HG03457 (cell line): Measurements from ENCODE around the gene ABHD2.
"Not testable (repeated sequence)": the region's sequence is repeated elsewhere in the genome, so short reads cannot be mapped to it uniquely, and the experiment has no call there.

ENCODE experiments used
- ATAC-seq: cut with Tn5 transposase; IDR thresholded peaks from one replicate; pipeline ENCODE4 v1.9.1; 2021; ENCODE audit warnings: moderate number of reproducible peaks; ENCODE audit not compliant: unreplicated experiment

The ABHD2 gene

DNA sequence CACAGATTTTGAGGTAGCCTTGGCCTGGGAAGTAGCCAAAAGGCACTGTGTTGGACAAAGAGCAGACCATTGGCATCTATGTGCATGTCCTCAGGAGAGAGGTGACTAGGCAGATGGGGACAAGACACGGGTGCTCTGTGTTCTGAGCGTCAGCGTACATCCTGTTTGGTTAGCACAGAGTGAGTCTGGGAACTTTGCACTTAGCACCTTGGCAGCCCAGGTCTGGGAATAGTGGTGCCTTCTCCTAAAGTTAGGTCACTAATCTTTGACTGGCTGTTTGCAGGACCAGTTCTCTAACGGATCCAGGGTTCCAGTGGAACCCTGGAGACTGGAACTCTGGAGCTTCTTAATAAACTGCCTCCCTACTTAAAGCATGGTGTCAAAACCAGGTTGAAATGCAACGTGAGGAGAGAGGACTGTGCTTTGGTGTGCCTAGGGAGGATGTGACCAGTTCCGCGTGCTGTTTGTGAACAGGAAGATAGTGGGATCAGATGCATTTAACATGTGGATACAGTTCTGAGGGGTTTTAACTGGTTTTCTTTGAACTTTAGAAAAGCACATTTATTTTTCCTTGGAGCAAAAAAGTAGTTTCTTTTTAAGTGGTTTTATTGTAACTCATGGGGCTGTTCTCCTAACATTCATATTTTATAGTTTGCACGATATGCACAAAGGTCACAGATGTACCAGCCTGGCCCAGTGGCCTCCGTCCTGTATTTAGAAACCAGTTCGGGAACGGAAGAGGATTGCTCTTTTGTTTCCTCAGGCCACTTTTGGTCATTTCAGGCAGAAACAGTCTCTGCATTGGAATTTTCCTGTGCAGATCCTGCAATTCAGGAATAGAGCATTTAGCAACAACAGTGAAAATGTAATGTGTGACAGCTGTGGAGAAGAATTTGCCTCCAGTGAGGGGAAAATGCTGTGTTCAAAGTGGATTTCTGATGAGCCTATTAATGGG is 48.8 kb downstream of the ABHD2 start:
- ATAC-seq: no peak

GRCh38 chr15:89137926-89138325 is 49.7 kb downstream of the ABHD2 start:
- ATAC-seq: no peak

DNA sequence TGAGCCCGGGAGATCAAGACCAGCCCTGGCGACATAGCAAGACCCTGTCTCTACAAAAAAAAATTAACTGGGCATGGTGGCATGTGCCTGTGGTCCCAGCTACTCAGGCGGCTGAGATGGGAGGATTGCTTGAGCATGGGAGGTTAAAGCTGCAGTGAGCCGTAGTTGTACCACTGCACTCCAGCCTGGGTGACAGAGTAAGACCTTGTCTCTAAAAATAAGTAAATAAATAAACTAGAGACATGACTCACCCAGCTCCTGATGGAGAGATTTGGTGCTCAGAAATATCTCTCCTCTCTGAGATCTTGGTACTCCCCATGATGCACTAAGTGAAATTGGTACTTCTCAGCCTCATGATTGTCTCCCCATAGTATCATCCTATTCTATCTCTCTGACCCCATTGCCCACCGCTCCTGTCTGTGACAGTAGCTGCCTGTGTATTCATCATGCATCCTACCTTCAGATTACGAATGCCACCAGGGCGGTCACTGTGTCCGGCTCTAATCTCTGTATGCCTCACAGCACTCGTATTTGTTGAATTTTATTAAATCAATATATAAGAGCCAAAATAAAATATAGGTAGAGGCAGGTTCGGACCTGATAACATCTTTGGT is 50.9 kb downstream of the ABHD2 start:
- ATAC-seq: no peak

DNA sequence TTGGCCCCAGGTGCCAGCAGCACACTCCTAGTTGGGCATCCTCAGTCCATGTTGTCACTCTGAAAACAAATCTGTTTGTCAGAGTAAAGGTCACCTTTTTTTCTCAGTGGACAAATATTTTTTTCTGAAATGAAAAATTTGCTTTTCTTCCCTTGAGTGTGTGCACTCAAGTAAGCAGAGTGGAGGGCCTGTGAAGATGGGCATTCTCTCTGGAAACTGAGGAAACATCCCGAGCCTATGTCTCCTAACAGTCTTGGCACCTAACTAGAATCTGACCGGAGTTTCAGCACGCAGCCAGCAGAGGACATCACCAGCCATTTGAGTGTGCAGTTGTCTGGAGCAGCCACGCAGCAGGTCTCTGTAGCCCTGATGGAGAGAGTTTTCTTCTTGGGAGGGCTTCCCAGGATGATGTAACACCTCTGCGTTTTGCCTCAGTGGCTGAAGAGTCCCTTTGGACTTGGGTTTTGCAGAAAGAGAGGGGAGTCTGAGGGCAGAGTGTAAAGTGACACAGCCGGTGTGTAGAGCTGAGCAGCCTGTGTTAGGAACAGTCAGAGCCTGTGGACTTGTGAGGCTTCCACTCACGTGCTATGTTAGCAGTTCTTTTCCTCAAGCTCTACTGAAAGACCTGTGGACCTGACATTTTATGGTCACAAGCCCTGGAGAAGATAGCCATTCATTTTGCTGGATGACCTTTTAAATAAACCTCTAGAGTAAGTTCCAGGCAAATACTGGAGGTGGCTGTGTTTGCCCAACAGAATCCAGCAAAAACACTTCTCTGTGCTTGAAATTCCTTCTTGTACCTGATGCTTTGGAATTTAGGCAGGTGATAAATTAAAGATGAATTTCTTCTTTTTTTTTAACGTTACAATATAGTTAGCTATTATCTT is 51.6 kb downstream of the ABHD2 start:
- no peak for ATAC-seq

- no peak for ATAC-seq
These were observed 52.3 kb downstream of the ABHD2 start for GRCh38 chr15:89140595-89140994.

- ATAC-seq: not testable (repeated sequence)
These were observed 52.9 kb downstream of the ABHD2 start for GRCh38 chr15:89141159-89141558.

DNA sequence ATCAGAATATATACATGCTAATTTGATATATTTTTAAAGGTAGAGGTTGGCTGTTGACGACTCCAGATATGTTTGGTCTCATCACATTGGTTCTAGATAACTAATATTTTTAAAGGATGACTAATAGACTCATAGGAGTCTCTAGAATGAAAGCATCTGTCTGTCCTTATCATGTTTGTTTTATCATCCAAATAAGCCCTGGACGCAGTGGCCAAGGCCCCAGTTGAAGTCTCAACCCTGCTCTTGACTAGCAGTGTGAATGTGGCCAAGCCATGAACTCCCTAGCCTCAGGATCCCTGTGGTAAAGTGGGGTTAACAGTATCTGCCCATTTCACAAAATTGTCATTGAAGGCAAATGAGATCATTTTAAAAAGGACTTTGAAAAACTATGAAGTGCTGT is 53.6 kb downstream of the ABHD2 start:
- ATAC-seq: no peak

DNA sequence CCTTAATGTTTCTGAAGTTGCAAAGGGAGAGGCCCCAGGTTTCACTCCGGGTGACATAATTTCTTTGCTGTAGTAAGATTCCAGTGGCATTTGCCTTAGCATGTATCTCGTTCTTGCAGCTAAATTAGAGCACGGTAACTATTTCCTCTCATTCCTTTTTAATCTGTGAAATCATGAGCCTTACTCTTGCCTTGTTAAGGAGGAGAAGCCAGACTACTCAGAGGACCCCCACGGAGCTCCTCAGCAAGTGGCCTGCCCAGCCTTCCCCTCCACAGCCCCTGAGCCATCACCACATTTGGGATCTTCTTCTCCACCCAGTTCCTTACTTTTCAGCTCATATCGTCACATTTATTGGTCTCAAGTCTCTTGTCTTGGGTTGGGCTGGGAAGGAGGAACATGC is 54.2 kb downstream of the ABHD2 start:
- ATAC-seq: no peak

GRCh38 chr15:89143503-89144162 is 55.4 kb downstream of the ABHD2 start:
- no peak for ATAC-seq

DNA sequence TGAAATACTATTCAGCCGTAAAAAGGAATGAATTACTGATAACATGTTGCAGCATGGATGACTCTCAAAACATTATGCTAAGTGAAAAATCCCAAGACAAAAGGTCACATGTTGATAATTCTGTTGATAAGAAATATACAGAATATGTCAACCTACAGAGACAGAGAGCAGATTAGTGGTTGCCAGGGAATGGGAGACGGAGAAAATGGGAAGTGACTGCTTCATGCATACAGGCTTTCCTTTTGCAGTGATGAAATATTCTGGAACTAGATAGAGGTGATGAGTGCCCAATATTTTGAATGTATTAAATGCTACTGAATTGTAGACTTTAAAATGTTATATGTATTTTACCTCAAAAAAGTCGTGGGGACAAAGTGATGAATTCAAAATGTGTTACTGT is 56.2 kb downstream of the ABHD2 start:
- ATAC-seq: no peak

DNA sequence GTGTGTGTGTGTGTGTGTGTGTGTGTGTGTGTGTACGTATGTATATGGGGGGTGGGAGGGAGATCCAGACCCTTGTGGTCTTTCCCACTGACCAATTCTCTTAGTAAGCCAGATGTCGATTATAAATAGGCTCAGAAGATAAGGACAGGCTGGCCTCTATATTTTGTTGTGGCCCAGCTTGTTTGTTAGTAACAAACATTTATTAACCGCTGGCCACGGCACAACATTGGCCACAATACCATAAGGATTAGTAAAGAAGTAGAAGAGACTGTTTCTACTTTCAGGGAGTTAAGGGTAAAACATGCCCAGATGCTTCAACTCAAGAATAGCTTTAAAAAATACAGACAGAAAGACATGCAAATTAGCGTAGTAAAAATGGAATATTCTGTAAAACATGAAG is 58.1 kb downstream of the ABHD2 start:
- ATAC-seq: no peak

- no peak for ATAC-seq
These were observed 59.9 kb downstream of the ABHD2 start for GRCh38 chr15:89148126-89148525.

GRCh38 chr15:89149501-89150101 is 61.3 kb downstream of the ABHD2 start:
- ATAC-seq: no peak

- ATAC-seq: no peak
These were observed 62.0 kb downstream of the ABHD2 start for GRCh38 chr15:89150287-89150686.

- ATAC-seq: no peak
These were observed 62.8 kb downstream of the ABHD2 start for GRCh38 chr15:89150762-89151664.

DNA sequence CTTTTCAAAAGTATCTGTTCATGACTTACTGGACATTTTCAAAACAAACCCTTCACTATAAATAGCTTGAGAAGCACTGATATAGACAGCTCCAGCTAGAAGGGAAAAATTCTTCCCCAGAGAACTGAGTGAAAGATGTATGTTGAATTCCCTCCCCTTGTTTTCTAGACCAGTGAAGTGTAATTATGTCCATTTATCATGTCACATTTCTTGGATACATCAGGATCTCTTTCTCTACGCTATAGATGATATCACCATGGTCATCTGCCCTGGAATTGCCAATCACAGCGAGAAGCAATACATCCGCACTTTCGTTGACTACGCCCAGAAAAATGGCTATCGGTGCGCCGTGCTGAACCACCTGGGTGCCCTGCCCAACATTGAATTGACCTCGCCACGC is 66.9 kb downstream of the ABHD2 start:
- no peak for ATAC-seq

DNA sequence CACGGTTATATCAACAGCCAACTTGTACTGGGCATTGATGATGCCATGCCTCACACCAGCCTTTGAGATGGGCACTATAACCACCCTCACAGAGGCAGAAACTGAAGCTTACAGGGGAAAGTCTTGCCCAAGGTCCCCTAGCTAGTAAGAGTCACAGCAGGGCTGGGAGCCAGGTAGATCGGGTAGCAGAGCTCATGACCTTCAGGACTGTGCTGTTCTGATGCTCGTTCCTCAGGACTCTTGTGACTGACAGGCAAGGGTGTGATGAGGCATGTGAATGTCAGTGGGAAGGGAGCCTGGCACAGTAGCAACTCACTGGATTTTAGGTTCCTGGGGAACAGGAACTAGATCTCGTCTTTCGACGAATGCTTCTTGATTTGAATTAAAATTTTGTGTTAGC is 67.4 kb downstream of the ABHD2 start:
- no peak for ATAC-seq

GRCh38 chr15:89157061-89157460 is 68.8 kb downstream of the ABHD2 start:
- no peak for ATAC-seq

DNA sequence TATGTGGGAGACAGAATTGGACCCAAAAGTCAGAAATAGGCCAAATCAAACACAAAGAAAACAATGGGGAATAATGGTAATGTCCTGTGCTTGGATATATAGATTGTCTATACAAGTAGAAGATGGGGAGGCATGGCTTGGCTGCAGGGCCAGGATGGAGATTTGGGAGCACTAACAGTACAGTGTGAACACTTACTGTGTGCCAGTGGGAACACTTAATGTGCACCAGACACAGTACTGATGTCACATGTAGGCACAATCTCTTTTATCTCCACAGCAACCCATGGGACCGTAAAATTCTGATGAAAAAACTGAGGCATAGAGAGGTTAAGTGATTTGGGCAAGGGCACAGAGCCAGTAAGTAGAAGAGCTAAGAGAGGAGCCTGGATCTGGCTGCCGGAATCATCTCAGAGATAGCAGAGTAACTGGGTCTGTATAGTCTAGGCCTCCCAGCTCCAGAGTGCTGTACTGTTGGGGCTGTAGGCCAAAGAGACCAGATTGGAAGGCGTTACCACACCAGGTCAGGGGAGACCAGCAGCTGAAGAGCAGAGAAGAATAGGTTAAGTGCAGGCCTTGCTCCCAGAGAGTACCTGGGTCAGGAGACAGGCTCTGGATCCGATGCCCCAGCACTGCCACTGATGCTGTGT is 69.8 kb downstream of the ABHD2 start:
- ATAC-seq: no peak
